Measurements from ENCODE around the gene RANBP3.
A peak's percentile ranks its signal among the peaks of the same experiment; 100 is the strongest.
"Not testable (repeated sequence)": the region's sequence is repeated elsewhere in the genome, so short reads cannot be mapped to it uniquely, and the experiment has no call there.

Gene RANBP3, protein sequence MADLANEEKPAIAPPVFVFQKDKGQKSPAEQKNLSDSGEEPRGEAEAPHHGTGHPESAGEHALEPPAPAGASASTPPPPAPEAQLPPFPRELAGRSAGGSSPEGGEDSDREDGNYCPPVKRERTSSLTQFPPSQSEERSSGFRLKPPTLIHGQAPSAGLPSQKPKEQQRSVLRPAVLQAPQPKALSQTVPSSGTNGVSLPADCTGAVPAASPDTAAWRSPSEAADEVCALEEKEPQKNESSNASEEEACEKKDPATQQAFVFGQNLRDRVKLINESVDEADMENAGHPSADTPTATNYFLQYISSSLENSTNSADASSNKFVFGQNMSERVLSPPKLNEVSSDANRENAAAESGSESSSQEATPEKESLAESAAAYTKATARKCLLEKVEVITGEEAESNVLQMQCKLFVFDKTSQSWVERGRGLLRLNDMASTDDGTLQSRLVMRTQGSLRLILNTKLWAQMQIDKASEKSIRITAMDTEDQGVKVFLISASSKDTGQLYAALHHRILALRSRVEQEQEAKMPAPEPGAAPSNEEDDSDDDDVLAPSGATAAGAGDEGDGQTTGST

DNA sequence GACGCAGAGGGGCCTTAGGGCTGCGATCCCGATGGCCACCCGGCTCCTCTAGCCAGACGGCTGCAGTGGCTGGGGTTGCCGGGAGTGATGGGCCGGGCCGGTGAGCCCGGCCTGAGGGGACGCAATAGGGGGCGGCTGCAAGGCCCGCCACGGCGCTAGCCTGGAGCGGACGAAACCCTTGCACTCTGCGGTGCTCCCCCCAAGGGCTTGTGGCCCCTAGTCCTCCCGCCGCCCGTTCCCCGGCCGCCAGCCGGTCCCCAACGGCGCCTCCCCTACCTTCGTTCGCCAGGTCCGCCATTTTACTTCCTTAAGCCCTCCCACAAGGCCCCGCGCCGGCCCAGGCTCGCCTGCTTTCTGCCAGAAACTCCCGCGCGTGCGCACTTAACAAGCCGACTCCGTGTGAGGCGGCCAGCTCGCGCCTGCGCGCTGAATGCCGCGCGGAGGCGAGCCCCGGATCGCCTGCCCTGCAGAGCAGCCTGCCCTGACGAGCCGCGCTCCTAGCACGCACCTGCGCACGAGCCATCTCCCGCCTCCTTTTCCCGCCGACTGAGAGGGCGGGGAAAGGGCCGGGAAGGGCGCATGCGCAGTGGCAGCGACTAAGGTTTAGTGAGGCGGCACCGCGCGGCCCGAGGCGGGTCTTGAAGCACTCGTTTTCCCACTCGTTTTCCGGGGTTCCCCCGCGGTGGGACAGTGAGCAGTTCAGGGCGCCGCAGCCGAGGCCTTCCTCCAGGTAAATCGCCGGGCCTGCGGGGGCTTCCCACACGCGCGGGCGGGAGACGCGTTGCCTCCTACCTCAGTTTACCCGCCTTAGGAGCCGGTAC lies at the start of gene RANBP3:
Gene RANBP3, minus strand, starts transcription at position 356 of the 821 bp plus-strand sequence. Its CDS starts 58 bp downstream, at position 298.
- TF ChIP-seq, protein P1, sequence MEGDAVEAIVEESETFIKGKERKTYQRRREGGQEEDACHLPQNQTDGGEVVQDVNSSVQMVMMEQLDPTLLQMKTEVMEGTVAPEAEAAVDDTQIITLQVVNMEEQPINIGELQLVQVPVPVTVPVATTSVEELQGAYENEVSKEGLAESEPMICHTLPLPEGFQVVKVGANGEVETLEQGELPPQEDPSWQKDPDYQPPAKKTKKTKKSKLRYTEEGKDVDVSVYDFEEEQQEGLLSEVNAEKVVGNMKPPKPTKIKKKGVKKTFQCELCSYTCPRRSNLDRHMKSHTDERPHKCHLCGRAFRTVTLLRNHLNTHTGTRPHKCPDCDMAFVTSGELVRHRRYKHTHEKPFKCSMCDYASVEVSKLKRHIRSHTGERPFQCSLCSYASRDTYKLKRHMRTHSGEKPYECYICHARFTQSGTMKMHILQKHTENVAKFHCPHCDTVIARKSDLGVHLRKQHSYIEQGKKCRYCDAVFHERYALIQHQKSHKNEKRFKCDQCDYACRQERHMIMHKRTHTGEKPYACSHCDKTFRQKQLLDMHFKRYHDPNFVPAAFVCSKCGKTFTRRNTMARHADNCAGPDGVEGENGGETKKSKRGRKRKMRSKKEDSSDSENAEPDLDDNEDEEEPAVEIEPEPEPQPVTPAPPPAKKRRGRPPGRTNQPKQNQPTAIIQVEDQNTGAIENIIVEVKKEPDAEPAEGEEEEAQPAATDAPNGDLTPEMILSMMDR (IDR thresholded peaks at IDR 0.05; ENCODE audit: low read depth, low read length), result no peak
- peak; percentile 99 for DNase-seq (ENCODE audit: extremely low read depth, low read depth)

DNA sequence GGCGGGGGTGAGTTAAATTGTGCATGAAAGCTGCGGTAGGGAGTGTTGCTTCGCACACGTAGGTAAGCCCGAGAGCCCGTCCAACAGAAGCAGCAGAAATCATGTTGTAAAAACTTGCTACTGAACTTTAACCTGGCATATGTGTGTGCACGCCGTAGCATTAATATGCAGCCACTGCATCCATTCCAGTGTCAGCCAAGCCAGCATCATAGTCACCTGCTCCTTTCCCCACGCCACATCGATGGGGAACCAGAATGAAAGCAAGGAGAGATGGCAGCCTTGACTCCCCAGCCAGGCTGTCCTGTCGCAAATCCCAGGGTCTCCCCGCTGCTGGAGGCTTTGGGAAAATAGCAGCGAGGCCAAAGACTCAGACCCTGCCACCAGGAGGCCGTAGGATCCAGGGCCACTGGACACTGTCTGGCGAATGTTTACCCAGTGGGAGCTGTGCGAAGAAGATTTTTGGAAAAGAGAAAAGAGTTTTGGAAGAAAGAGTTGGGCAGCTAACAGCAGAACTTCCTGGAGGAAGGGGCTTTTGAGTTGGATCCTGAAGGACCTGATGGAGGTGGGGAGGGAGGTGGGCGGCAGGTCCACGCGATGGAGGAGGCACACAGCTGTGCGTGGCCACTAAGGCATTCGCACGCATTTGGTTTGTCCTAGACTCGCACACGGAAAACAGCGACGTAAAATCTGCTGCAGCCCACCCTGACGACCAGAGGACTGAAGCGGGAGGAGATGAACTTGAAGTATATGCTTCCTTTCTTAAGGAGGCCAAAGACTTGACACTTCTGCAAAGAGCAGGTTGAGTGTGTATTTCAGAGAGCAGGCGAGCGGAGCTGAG lies 48.7 kb upstream of the RANBP3 start:
- TF ChIP-seq, protein P1 (IDR thresholded peaks at IDR 0.05; ENCODE audit: low read depth, low read length), result no peak
- no peak for DNase-seq (ENCODE audit: extremely low read depth, low read depth)

DNA sequence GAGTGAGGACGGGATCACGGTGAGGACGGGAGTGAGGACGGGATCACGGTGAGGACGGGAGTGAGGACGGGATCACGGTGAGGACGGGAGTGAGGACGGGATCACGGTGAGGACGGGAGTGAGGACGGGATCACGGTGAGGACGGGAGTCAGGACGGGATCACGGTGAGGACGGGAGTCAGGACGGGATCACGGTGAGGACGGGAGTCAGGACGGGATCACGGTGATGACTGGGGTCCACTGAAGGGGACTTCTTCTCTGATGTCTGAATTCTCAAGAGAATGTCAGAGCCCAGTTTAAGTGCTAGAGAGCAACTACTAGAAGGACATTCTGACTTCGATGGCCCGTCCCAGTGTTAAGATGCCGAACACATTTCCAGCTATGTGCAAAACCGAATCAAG lies 46.8 kb upstream of the RANBP3 start:
- not testable (repeated sequence) for DNase-seq (ENCODE audit: extremely low read depth, low read depth)

DNA sequence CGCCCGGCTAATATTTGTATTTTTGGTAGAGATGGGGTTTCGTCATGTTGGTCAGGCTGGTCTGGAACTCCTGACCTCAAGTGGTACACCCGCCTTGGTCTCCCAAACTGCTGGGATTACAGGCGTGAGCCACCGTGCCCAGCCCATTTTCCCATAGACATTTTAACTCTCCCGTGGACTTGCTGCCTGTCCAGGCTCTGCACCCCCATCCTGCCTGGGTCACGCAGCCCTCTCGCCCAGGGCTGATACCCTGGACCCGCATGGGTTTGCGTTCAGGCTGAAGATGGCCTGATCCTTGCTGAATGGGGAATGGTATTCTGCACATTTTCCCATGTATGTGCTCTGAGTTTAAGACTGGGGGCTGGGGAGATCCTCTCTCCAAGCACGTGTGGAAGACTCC lies 46.0 kb upstream of the RANBP3 start:
- DNase-seq (ENCODE audit: extremely low read depth, low read depth), result no peak
- TF ChIP-seq, protein P1 (IDR thresholded peaks at IDR 0.05; ENCODE audit: low read depth, low read length), result no peak

DNA sequence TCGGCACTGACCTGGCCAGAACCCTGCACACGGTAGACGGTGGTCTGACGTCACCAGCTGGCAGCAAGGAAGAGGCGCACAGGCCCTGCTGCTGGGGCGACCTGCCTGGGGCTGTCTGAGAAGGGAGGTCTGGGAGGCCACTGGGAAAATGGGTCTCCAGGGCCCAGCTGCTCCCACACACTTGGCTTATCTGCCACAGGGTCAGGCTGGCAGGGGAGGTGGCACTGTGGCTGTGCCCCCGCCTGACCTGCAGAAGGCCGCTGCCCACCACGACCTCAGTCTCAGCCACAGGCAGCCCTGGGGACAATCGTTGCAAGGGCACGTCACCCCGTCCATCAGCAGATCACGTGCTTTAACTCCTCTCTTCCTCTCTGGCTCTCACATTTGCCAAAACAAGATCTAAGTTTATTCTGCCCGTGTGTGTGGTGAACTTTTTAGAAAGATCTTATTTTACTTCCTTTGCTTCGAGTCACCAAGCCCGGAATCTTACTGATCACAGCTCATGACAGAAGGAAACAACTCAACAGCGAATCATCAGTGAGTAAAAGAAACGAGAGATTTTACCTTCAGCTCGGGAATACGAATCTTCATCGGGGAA lies 45.2 kb upstream of the RANBP3 start:
- TF ChIP-seq, protein P1 (IDR thresholded peaks at IDR 0.05; ENCODE audit: low read depth, low read length), result no peak
- no peak for DNase-seq (ENCODE audit: extremely low read depth, low read depth)

DNA sequence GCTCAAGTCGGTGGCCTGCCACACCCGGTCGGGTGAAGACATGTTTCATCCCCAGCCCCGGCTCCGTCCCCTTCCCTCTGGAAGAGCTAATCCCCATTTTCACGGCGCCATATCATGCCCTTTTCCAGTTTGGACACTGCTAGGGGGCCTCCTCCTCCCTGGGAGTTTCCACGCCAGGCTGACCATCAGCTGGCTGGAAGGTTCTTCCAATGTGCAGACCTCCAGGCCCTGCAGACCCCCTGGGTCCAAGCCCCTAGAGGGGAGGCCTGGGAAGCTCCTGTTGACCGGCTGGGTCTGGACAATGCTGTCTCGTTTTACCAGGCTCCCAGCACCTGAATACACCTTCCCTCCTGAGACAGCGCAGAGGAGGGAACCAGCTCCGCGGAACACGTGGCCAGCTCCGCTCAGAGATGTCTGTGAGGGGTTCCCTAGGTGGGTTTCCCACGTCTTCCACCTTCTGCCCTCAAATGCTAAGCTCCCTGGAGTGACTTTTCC lies 44.7 kb upstream of the RANBP3 start:
- DNase-seq (ENCODE audit: extremely low read depth, low read depth), result no peak
- TF ChIP-seq, protein P1 (IDR thresholded peaks at IDR 0.05; ENCODE audit: low read depth, low read length), result no peak
